HG02970 (cell line): ENCODE results near the gene ZCCHC24.
"Not testable (repeated sequence)": the region's sequence is repeated elsewhere in the genome, so short reads cannot be mapped to it uniquely, and the experiment has no call there.

Experiments
- ATAC-seq: cut with Tn5 transposase; IDR thresholded peaks from one replicate; pipeline ENCODE4 v1.9.1; 2021; ENCODE audit warnings: mild to moderate bottlenecking, moderate library complexity, moderate number of reproducible peaks; ENCODE audit not compliant: unreplicated experiment, low FRiP score

Gene ZCCHC24

GRCh38 chr10:79447911-79448731, 2.7 kb upstream of the ZCCHC24 start:
- no peak for ATAC-seq

- not testable (repeated sequence) for ATAC-seq
Measured at GRCh38 chr10:79447249-79447648, 1.8 kb upstream of the ZCCHC24 start.

- no peak for ATAC-seq
Measured at GRCh38 chr10:79446758-79447084, 1.3 kb upstream of the ZCCHC24 start.

GRCh38 chr10:79445977-79446757, 743 bp upstream of the ZCCHC24 start:
- no peak for ATAC-seq

GRCh38 chr10:79444199-79445119, 965 bp downstream of the ZCCHC24 start:
- peak; percentile 13 for ATAC-seq

GRCh38 chr10:79443338-79444198, 1.9 kb downstream of the ZCCHC24 start:
- no peak for ATAC-seq

GRCh38 chr10:79442171-79443040, 3.0 kb downstream of the ZCCHC24 start:
- ATAC-seq = no peak

- ATAC-seq = no peak
Measured at GRCh38 chr10:79441433-79441832, 4.0 kb downstream of the ZCCHC24 start.

GRCh38 chr10:79440281-79440680, 5.1 kb downstream of the ZCCHC24 start:
- no peak for ATAC-seq

GRCh38 chr10:79438699-79439085, 6.7 kb downstream of the ZCCHC24 start:
- ATAC-seq = no peak

- no peak for ATAC-seq
Measured at GRCh38 chr10:79438021-79438698, 7.3 kb downstream of the ZCCHC24 start.

- ATAC-seq = no peak
Measured at GRCh38 chr10:79437111-79437814, 8.2 kb downstream of the ZCCHC24 start.

GRCh38 chr10:79436850-79437103, 8.6 kb downstream of the ZCCHC24 start:
- ATAC-seq = no peak

GRCh38 chr10:79436066-79436849, 9.2 kb downstream of the ZCCHC24 start:
- no peak for ATAC-seq

GRCh38 chr10:79435271-79436065, 10.0 kb downstream of the ZCCHC24 start:
- ATAC-seq = no peak

- no peak for ATAC-seq
Measured at GRCh38 chr10:79434821-79435251, 10.6 kb downstream of the ZCCHC24 start.
